NCI-H2029 (cell line): ENCODE results near the gene ELP1.
"Not testable (repeated sequence)": the region's sequence is repeated elsewhere in the genome, so short reads cannot be mapped to it uniquely, and the experiment has no call there.

ENCODE experiments used
- DNase-seq: peaks from one replicate; lab custom pipeline; 2025; lab: John Stamatoyannopoulos, UW

ELP1 gene

GRCh38 chr9:108924466-108924865 lies 9.5 kb downstream of the ELP1 start:
- DNase-seq = no peak

GRCh38 chr9:108921200-108921599 lies 12.7 kb downstream of the ELP1 start:
- no peak for DNase-seq

- DNase-seq = not testable (repeated sequence)
These were observed 13.5 kb downstream of the ELP1 start for GRCh38 chr9:108920401-108920800.

- peak; percentile 5 for DNase-seq
These were observed 14.4 kb downstream of the ELP1 start for GRCh38 chr9:108919517-108919916.

GRCh38 chr9:108913391-108913790 lies 20.5 kb downstream of the ELP1 start:
- no peak for DNase-seq

GRCh38 chr9:108911820-108912219 lies 22.1 kb downstream of the ELP1 start:
- no peak for DNase-seq

- no peak for DNase-seq
These were observed 23.0 kb downstream of the ELP1 start for GRCh38 chr9:108910914-108911313.

- no peak for DNase-seq
These were observed 23.5 kb downstream of the ELP1 start for GRCh38 chr9:108910402-108910801.

- DNase-seq = peak; percentile 57
These were observed 28.4 kb downstream of the ELP1 start for GRCh38 chr9:108905494-108905893.

GRCh38 chr9:108904161-108904560 lies 29.8 kb downstream of the ELP1 start:
- peak; percentile 25 for DNase-seq

GRCh38 chr9:108903420-108904103 lies 30.4 kb downstream of the ELP1 start:
- peak; percentile 51 for DNase-seq

GRCh38 chr9:108900176-108900575 lies 33.7 kb downstream of the ELP1 start:
- no peak for DNase-seq

GRCh38 chr9:108899023-108899695 lies 34.8 kb downstream of the ELP1 start:
- DNase-seq = not testable (repeated sequence)

- DNase-seq = peak; percentile 15
These were observed 36.4 kb downstream of the ELP1 start for GRCh38 chr9:108897324-108898096.

- no peak for DNase-seq
These were observed 39.5 kb downstream of the ELP1 start for GRCh38 chr9:108894225-108894997.

GRCh38 chr9:108889649-108890067 lies 44.3 kb downstream of the ELP1 start:
- peak; percentile 8 for DNase-seq

GRCh38 chr9:108886594-108887271 lies 47.2 kb downstream of the ELP1 start:
- DNase-seq = peak; percentile 43

GRCh38 chr9:108885643-108886348 lies 48.1 kb downstream of the ELP1 start:
- peak; percentile 87 for DNase-seq

- no peak for DNase-seq
These were observed 49.2 kb downstream of the ELP1 start for GRCh38 chr9:108884701-108885100.

- DNase-seq = no peak
These were observed 50.8 kb downstream of the ELP1 start for GRCh38 chr9:108883085-108883484.
